Stimulated activated CD8-positive, alpha-beta memory T cell treated with anti-CD3 and anti-CD28 coated beads, Interleukin-4, amount 100 ng/mL, for 24 hours (primary cell): Measurements from ENCODE around the gene OR52I1.
A peak's percentile ranks its signal among the peaks of the same experiment; 100 is the strongest.

ENCODE experiments used
- DNase-seq: peaks from one replicate; pipeline ENCODE4 v3.0.0-alpha.2; 2020; ENCODE audit warnings: low read depth

OR52I1 gene

DNA sequence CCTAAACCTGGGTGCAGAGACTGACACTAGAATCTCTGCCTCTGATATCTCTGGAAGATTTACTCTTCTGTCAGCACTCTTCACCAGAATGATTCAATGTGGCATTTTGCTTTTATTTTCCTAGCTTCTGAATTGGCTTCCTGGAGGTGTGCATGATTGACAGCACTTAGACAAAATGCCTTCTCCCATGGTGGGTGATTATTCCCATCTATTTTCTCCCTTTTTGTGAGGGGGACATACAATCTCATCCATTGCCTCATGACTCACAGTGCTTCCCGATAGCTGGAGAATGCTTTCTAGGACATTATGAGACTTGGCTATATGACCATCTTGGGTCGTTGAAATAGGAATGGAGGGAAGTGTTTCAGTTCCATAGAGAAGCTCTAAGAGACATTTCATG is 18.1 kb downstream of the OR52I1 start:
- DNase-seq: no peak

DNA sequence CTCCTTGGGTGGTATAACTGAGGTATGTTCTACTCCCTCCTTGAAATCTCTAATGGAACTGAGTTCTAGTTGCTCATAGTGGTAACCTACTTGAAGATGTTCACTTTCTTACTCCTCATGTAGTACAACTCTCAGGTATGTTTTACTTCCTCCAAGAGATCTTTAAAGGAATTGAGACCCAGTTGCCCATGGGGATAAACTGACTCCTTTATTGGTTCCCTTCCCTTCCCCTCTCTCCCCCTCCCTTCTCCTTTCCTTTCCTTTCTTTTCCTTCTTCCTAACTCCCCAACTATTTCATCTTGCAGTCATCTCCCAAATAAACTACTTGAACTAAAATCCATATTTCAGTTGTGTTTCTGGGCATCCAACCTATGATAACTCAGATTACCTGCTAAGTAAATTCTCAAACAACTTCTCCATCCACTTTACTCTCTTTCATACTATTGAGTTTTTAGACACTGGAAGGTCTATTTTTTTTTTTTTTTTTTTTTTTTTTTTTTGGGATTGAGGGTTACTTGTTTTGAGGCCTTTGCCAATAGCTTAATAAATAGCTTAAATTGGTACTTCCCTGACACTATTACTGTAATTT is 22.1 kb downstream of the OR52I1 start:
- no peak for DNase-seq

DNA sequence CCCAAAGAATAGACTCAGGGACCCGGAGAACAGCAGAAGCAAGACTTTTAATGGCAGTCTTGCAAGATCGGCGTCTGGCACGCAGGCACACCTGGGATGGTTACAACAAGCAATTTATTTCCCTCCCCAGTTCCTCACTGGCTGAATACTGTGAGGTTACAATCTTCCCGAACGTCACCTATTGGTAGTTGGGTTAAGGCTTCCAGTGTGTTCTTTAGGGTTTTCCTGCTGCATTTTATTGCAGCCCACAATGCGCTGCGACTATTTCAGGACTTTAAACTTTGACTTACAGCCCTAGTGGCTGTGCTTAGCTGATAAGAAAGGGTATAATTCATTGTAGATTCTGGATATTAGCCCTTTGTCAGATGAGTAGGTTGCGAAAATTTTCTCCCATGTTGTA is 25.7 kb downstream of the OR52I1 start:
- no peak for DNase-seq

DNA sequence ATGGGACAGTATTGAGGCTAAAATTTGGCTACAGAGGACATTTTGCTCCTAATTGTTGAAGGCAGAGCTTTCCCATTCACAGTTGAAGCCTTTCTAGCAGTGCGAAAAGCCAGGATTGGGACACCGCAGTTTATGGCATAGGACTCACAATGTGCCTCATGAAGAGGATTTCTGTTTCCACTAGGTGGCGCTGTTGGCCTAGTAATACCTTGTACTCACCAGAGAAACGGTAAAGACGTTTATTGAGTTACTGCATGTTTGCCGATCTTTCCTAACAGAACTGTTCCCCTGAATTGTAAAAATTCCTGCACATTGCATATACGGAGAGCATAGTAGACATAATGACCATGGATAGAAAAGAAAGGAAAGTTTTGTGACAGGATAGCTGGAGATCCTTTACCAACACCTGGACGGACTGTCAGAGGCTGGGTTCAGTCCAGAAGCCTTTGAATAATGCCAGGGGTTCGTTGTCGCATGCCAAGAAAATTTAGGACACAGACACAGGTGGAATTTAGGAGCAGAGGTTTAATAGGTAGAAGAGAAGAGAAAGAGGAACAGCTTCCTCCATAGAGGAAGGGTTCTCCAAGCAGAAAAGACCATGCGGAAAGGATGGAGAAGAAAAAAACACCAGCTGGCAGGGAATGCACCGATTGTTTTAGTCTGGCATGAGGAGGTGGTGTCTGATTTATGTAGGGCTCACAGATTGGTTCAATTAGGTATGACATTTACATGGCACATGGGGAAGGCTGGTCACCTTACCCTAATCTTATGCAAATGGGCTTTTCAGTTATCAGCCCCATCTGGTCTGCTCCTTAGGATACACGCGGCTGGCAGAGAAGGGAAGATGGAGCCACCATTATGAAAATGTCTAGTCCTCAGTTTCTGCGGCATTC is 32.6 kb downstream of the OR52I1 start:
- no peak for DNase-seq

DNA sequence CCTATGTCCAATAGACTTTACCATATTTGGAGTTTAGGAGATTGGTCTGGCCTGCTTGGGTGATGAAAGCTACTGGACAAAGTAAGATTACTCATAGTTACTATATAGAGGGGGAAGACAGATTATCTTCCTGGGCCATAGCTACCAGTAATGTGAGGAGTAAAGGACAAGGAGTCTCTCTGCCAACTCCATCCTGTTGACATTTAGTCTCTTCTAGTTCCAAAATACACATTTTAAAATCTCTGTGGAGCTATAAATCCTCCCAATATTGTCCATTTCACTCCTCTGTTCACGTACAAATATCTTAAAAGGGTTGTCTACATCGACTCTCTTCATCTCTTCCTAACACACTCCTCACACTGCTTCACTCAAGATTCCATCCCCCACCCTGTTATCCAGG is 42.3 kb downstream of the OR52I1 start:
- DNase-seq: no peak

DNA sequence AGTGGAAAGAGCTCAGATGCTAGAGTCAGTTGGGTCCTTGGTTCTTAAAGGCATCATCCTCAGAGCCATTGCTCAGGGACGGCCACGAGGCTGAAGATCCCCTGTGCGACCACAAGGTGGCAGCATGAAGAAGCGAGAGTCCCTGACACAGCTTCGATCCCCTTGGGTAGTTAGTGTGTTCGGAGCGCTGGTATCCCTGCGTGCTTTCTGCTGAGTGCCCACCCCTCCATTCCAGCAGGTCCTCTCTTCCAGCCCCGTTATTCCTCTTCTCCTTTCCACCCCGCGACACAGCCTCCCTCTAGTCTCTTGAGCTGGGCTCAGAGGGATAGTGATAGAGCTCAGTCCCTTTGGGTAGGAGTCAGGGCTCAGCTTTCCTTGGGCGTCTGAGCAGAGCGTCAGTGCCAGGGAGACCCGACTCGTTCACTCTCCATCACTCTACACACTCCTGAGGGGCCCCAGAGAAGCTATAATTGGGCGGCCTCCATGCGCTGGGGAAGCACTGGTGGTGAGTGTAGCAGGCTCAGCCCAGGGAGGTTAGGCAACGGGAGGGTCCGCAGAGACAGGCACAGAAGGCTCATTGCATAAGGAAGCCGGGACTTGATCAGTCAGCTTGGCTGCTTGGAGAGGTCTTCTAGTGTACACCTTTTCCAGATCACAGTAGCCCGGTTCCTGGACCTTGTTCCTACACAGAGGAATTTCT is 43.3 kb downstream of the OR52I1 start, which contains the start of gene OR51D1:
Gene OR51D1 (plus strand): TSS at position 516 of the 700 bp plus-strand sequence. CDS start 2,314 bp downstream, outside the sequence.
- DNase-seq: peak; percentile 54

DNA sequence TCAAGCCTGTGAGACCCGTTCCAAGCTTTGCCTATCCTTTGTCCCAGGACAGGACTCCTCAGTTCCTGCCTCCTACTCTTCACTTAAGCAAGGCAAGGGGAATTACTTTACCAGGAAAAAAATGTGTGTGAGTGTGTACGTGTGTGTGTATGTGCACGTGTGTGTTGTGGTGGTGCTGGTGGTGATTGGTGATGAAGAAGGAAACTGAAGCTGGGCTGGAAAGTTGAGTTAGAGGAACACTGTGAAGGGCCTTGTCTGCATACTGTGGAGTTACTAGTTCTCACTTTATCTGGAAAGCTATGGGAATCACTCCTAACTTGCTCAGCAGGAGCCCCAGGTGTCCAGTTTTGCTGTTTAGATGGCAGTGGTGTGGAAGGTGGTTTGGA is 43.8 kb downstream of the OR52I1 start:
- DNase-seq: no peak

GRCh38 chr11:4639931-4640330 is 46.1 kb downstream of the OR52I1 start:
- no peak for DNase-seq

- no peak for DNase-seq
Measured at GRCh38 chr11:4641501-4641900, 47.7 kb downstream of the OR52I1 start.

DNA sequence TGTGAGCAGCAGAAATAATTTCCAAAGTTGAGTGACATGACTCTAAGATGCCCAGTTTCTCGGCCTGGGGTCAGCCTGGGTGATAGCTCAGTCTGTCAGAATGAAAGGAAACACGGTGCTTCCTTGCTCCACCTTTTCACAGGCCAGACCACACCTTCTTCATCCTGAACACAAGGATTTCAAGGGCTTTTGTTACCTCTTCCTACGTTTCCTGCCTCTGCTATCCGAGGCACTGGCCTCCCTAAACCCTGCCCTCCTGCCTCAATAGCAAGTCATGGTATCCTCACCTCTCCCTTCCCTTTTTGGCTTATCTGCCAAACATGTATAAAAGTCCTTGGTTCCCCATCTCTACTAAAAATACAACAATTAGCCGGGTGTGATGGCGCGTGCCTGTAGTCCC is 48.2 kb downstream of the OR52I1 start:
- no peak for DNase-seq

DNA sequence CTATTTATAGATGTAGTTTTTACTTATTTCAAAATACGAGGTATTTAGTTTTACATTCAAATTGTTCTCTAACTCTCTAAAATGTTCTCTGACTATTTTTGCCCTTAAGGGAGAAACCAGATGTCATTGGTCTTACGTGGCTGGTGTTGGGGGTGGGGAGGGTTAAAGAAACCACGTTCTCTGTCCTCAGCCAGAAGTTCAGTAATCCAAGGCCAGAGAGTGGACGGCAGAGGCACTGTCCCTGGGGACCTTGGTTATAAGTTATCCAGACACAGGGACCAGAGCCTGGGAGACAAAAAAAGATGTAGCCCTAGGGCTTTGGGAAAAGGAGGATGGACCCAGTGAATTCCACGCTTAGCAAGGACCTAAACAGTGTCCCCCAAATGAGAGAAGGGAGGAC is 49.2 kb downstream of the OR52I1 start:
- no peak for DNase-seq

GRCh38 chr11:4643682-4644081 is 49.8 kb downstream of the OR52I1 start, which contains the start of gene OR51E1:
TSS of gene OR51E1 (plus strand) at chr11:4643982. CDS start at chr11:4652527, 8,545 bp downstream.
- no peak for DNase-seq

GRCh38 chr11:4644233-4644632 is 50.4 kb downstream of the OR52I1 start:
- no peak for DNase-seq
